ENCODE results near the gene TMA7B. TPM values are rescaled to one million over a fixed set of nuclear protein-coding genes. Genes with fewer than 3 reads are reported as not detected.

Gene TMA7B
- total RNA-seq, 1 donor from 2014 or later: not detected

DNA sequence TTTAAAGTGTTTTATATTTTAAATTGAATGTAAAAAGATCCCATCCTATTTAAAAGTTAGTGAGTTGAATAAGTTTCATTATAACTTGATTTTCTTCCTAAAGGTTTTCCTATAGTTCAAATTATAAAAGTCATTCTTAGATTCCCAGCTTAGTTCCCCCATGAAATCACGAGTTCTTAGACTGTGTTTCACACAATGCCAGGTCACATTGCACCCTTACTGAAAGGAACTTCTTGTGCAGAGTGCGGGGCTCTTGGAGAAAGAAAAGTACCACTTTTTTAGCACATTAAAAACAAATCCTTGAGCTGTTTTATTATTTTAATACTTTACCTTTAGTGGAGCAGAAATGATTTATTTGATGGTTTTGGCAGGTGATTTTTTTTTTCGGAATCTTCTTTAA is 43.7 kb upstream of the TMA7B start:
- H3K79me2 ChIP-seq (ENCODE audit: low read depth): no peaks in the 10 kb centered on the region
- TF ChIP-seq EZH2phosphoT487 (IDR thresholded peaks at IDR 0.05): no peak
- TF ChIP-seq, protein P1, sequence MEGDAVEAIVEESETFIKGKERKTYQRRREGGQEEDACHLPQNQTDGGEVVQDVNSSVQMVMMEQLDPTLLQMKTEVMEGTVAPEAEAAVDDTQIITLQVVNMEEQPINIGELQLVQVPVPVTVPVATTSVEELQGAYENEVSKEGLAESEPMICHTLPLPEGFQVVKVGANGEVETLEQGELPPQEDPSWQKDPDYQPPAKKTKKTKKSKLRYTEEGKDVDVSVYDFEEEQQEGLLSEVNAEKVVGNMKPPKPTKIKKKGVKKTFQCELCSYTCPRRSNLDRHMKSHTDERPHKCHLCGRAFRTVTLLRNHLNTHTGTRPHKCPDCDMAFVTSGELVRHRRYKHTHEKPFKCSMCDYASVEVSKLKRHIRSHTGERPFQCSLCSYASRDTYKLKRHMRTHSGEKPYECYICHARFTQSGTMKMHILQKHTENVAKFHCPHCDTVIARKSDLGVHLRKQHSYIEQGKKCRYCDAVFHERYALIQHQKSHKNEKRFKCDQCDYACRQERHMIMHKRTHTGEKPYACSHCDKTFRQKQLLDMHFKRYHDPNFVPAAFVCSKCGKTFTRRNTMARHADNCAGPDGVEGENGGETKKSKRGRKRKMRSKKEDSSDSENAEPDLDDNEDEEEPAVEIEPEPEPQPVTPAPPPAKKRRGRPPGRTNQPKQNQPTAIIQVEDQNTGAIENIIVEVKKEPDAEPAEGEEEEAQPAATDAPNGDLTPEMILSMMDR (IDR thresholded peaks at IDR 0.05): no peak
- TF ChIP-seq EZH2 (IDR thresholded peaks at IDR 0.05): no peak
- DNase-seq (ENCODE audit: low spot score): no peak
- no peak overlapping the region for H3K4me3 Mint-ChIP-seq
- H3K4me1 ChIP-seq: peaks cover 33% of the 10 kb centered on the region
- H3K36me3 Mint-ChIP-seq: no peaks in the 10 kb centered on the region
- no peaks in the 10 kb centered on the region for H3K9me3 ChIP-seq (ENCODE audit: low read depth)
- no peak overlapping the region for H3K27ac ChIP-seq
- no peak overlapping the region for H3K9ac ChIP-seq
- H2AFZ ChIP-seq (replicated peaks): no peak overlapping the region
- H3K36me3 ChIP-seq: no peaks in the 10 kb centered on the region
- H3K27ac Mint-ChIP-seq: no peak overlapping the region
- H3K4me2 ChIP-seq: no peak overlapping the region
- peaks cover 50% of the 10 kb centered on the region for H3K4me1 Mint-ChIP-seq
- no peaks in the 10 kb centered on the region for H3K27me3 ChIP-seq
- peaks cover 13% of the 10 kb centered on the region for H4K20me1 ChIP-seq (ENCODE audit: low read depth)
- peaks cover 3% of the 10 kb centered on the region for H3K27me3 Mint-ChIP-seq (ENCODE audit: insufficient read depth, low read depth)
- H3K4me3 ChIP-seq: no peak overlapping the region
- no peaks in the 10 kb centered on the region for H3K9me3 Mint-ChIP-seq
- H3F3A ChIP-seq (ENCODE audit: low read depth): peaks cover 23% of the 10 kb centered on the region

DNA sequence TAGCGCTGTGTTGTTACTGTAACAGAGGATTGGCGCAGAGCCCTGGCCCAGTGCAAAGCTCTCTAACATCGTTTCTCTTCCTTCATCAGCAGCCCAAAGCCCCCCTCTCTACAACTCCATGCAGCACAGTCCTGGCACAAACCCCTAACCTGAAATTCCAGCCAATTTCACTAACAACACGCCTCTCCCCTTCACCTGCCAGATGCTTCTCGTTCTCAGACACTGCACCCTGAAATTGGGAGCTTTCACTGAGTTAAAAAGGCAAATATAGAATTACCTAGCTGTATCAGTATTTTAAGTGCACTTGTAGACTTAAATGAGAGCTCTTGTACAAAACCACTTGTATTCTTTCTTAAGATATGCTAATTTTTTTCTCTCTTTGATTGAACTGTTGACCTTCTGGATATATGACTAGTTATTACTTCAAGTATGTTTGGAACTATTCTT is 43.0 kb upstream of the TMA7B start:
- H3K9me3 Mint-ChIP-seq: no peaks in the 10 kb centered on the region
- Histone ChIP-seq H3K79me2 (ENCODE audit: low read depth) (no peaks in the 10 kb centered on the region), H3K27ac (no peak overlapping the region), H4K20me1 (ENCODE audit: low read depth) (peaks cover 13% of the 10 kb centered on the region), H3K27me3 (no peaks in the 10 kb centered on the region), H3K9me3 (ENCODE audit: low read depth) (no peaks in the 10 kb centered on the region), H3K9ac (no peak overlapping the region), H3K4me1 (peaks cover 33% of the 10 kb centered on the region), H3F3A (ENCODE audit: low read depth) (peaks cover 23% of the 10 kb centered on the region), H3K4me2 (no peak overlapping the region), H3K4me3 (no peak overlapping the region), H3K36me3 (no peaks in the 10 kb centered on the region), H2AFZ (replicated peaks) (no peak overlapping the region)
- no peaks in the 10 kb centered on the region for H3K36me3 Mint-ChIP-seq
- H3K4me3 Mint-ChIP-seq: no peak overlapping the region
- H3K27me3 Mint-ChIP-seq (ENCODE audit: insufficient read depth, low read depth): peaks cover 3% of the 10 kb centered on the region
- no peak for TF ChIP-seq EZH2 (IDR thresholded peaks at IDR 0.05)
- no peak for TF ChIP-seq EZH2phosphoT487 (IDR thresholded peaks at IDR 0.05)
- TF ChIP-seq, protein P1 (IDR thresholded peaks at IDR 0.05): no peak
- H3K27ac Mint-ChIP-seq: no peak overlapping the region
- H3K4me1 Mint-ChIP-seq: peaks cover 45% of the 10 kb centered on the region
- no peak for DNase-seq (ENCODE audit: low spot score)

- no peak overlapping the region for H3K4me2 ChIP-seq
- peaks cover 40% of the 10 kb centered on the region for H3K4me1 Mint-ChIP-seq
- H3K36me3 Mint-ChIP-seq: no peaks in the 10 kb centered on the region
- no peak overlapping the region for H2AFZ ChIP-seq (replicated peaks)
- no peaks in the 10 kb centered on the region for H3K9me3 Mint-ChIP-seq
- H3K4me1 ChIP-seq: peaks cover 33% of the 10 kb centered on the region
- peaks cover 5% of the 10 kb centered on the region for H3K27me3 Mint-ChIP-seq (ENCODE audit: insufficient read depth, low read depth)
- DNase-seq (ENCODE audit: low spot score): no peak
- H4K20me1 ChIP-seq (ENCODE audit: low read depth): peaks cover 13% of the 10 kb centered on the region
- H3K79me2 ChIP-seq (ENCODE audit: low read depth): no peaks in the 10 kb centered on the region
- peaks cover 23% of the 10 kb centered on the region for H3F3A ChIP-seq (ENCODE audit: low read depth)
- no peak for TF ChIP-seq EZH2phosphoT487 (IDR thresholded peaks at IDR 0.05)
- TF ChIP-seq, protein P1 (IDR thresholded peaks at IDR 0.05): no peak
- TF ChIP-seq EZH2 (IDR thresholded peaks at IDR 0.05): no peak
- no peak overlapping the region for H3K4me3 ChIP-seq
- no peak overlapping the region for H3K27ac ChIP-seq
- H3K9ac ChIP-seq: no peak overlapping the region
- no peaks in the 10 kb centered on the region for H3K27me3 ChIP-seq
- no peak overlapping the region for H3K27ac Mint-ChIP-seq
- H3K4me3 Mint-ChIP-seq: no peak overlapping the region
- H3K9me3 ChIP-seq (ENCODE audit: low read depth): no peaks in the 10 kb centered on the region
- no peaks in the 10 kb centered on the region for H3K36me3 ChIP-seq
These were observed 42.3 kb upstream of the TMA7B start for GRCh38 chr22:39917776-39918495.
